DND-41 (cell line): ENCODE data around the gene CCDC30.

ENCODE experiments used
- CTCF ChIP-seq: IDR thresholded peaks from 2 replicates; pipeline ENCODE4 v1.5.1; 2012; ENCODE audit warnings: borderline replicate concordance, low read length, moderate library complexity, mild to moderate bottlenecking; ENCODE audit not compliant: poor library complexity, severe bottlenecking; ENCODE audit errors: extremely low read depth
- EZH2 ChIP-seq: IDR thresholded peaks from 3 replicates; pipeline ENCODE4 v1.6.1; 2012; ENCODE audit warnings: borderline replicate concordance, low read depth, mild to moderate bottlenecking, moderate library complexity, low read length, inconsistent platforms; ENCODE audit not compliant: severe bottlenecking

GRCh38 chr1:42518908-42519307 lies 55.8 kb downstream of the CCDC30 start:
- TF ChIP-seq CTCF (no peak), EZH2 (no peak)
